ENCODE results near the gene KRTAP4-4. TPM values are rescaled to one million over a fixed set of nuclear protein-coding genes. Genes with fewer than 3 reads are reported as not detected.

Gene KRTAP4-4
- total and polyA plus RNA-seq, 9 of the 15 experiments (the other 6 are each of a cell fraction or from before 2014, with no cell fraction given): not detected

- Histone ChIP-seq H3K9me1 (ENCODE audit: control insufficient read depth, insufficient read depth, low read length) (no peaks in the 10 kb centered on the region), H3K9me3 (replicated peaks; ENCODE audit: control insufficient read depth, insufficient read depth, low read depth, low read length) (no peaks in the 10 kb centered on the region), H3K27ac (ENCODE audit: extremely low read depth, low read depth, low read length) (no peak overlapping the region), H3K27me3 (ENCODE audit: control insufficient read depth in 2 of 2, insufficient read depth in 2 of 2, low read length in 2 of 2) (peaks cover 3 to 10% of the 10 kb centered on the region in 2 experiments; a peak in 3 of 5 replicates), H3K4me3 (no peak overlapping the region), H3K4me1 (replicated peaks in 1 of 2; ENCODE audit: control insufficient read depth in 2 of 2, insufficient read depth in 2 of 2, low read length in 2 of 2) (peaks cover 0 to 2% of the 10 kb centered on the region in 2 experiments; a peak in 2 of 5 replicates), H4K20me1 (replicated peaks; ENCODE audit: control insufficient read depth, insufficient read depth, low read length) (no peaks in the 10 kb centered on the region; the same call in 1 of the 2 replicates), H3K79me2 (ENCODE audit: control insufficient read depth, insufficient read depth, low read length) (no peaks in the 10 kb centered on the region), H3K36me3 (ENCODE audit: control insufficient read depth, insufficient read depth, low read length) (no peaks in the 10 kb centered on the region), H2AFZ (ENCODE audit: low read depth, low read length) (no peak overlapping the region), H3K4me2 (ENCODE audit: insufficient read depth, low read length) (no peak overlapping the region), H3K9ac (ENCODE audit: insufficient read depth in 1 of 2, low read depth in 2 of 2, low read length in 2 of 2) (no peak overlapping the region)
- ATAC-seq (no peak), FAIRE-seq (no peak), DNase-seq (ENCODE audit: extremely low read depth in 1 of 4, low spot score in 3 of 4) (no peak)
- TF ChIP-seq CXXC5 (CRISPR knock-in tag; IDR thresholded peaks at IDR 0.05): no peak
- TF ChIP-seq YBX1 (IDR thresholded peaks at IDR 0.05): no peak
- TF ChIP-seq ARID4B (CRISPR knock-in tag; IDR thresholded peaks at IDR 0.05): no peak
- TF ChIP-seq ZNF583 (CRISPR knock-in tag; IDR thresholded peaks at IDR 0.05): no peak
- no peak for TF ChIP-seq ZNF512 (tag; IDR thresholded peaks at IDR 0.05)
- TF ChIP-seq CBFA2T3 (IDR thresholded peaks at IDR 0.05): no peak
- TF ChIP-seq TBP (optimal IDR thresholded peaks at IDR 0.05; ENCODE audit: low read depth, low read length): no peak
- no peak for TF ChIP-seq GATAD2A (IDR thresholded peaks at IDR 0.05)
- in situ Hi-C loops (cut with MboI) (no loop called here), intact Hi-C loops (cut with micrococcal nuclease) (no loop called here)
- WGBS (ENCODE audit: insufficient coverage, low coverage, missing lambda C conversion rate): 4% methylated on average over 3 of the region's 3 CpGs
- ChIA-PET POLR2A (no interaction called here), CTCF (ENCODE audit: low intra/inter-chr PET ratio) (no interaction called here)
- no TSS peak for BruUV-seq (replicated peaks)
Observed at GRCh38 chr17:41178341-41178740, 17.8 kb upstream of the KRTAP4-4 start.

All from K562 (cell line).